GM19239 (cell line): ENCODE results near the gene SLC9A8.

ENCODE experiments used
- DNase-seq: peaks from one replicate; pipeline ENCODE4 v3.0.0; 2011; ENCODE audit warnings: low spot score; ENCODE audit not compliant: insufficient read length
- FAIRE-seq: peaks from 2 replicates; lab custom pipeline; 2011; peaks lifted over from hg19 to GRCh38; lab: Jason Lieb, UNC

The SLC9A8 gene

DNA sequence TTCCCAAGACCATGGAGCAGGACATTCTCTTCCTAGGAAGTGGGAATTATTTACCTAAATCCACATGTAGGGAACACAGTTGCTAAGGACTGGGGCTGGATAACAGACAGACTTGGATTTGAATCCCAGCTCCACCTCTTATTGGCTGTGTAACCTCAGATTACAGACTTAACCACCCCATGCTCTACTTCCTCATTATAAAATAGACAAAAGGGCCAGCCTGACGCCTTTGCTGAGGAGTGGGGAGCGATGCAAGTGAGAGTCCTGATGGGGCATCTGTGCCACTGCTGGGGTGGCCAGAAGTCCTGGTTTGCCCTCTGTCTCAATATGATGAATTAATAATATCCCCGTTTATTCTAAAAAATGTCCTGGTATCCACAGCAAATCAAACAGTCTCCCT, 55.9 kb downstream of the SLC9A8 start:
- no peak for FAIRE-seq
- no peak for DNase-seq

DNA sequence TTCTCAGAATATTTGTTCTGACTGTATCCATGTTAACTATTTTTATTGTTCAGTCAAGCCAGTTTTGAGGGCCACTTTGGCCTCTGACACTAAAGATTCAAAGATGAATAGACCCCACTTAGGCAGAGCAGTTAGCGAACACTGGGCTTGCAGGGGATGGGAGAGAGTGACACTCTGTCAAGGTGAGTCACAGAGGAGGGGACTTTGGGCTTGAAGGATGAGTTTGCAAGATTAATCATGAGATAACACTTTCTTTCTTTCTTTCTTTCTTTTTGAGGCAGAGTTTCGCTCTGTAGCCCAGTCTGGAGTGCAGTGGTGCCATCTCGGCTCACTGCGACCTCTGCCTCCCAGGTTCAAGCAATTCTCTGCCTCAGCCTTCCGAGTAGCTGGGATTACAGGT, 56.3 kb downstream of the SLC9A8 start:
- DNase-seq (no peak), FAIRE-seq (no peak)

DNA sequence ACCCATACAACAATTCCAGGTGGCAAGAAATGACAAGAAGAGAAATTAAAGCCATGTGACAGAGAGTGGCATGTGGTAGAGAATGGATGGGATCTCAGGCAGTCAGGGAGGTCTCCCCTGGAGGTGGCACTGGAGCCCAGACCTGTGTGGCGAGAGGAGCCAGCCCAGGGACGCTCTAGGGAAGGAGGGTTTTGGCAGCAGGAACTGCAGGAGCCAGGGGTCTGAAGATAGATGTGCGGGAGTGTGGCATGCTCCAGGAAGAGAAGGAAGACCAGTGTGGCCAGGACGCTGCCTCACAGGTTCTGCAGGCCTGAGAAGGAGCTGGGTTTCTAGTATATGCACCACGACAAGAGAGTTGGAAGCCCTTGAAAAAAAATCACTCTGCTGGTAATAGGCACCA, 57.6 kb downstream of the SLC9A8 start:
- no peak for FAIRE-seq
- no peak for DNase-seq

DNA sequence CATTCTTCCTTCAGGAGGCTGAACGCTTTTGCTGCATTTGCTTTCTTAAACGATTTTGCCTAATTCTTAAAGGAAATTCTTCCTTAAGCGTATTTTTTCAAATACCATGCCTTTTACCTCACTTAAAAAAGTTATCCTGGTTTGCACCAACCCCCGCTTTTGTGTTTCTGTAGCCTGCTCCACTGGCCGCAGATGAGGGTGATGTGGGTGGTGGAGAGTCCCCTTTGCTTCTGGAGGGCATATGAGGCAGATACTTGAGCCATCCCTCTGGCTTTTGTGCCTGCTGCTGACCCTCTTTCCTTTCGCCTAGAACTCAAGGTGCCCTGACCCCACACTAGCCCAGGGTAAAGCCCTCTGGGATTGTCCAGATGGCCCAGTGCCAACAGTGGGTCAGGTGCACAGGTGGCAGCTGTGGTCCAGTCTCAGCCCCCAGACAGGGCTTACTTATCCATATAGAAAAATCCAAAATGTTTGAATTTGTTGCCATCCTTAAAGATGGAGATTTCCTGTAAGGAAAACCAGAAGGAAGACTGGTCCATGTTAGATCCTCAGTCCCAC, 58.8 kb downstream of the SLC9A8 start:
- FAIRE-seq = no peak

DNA sequence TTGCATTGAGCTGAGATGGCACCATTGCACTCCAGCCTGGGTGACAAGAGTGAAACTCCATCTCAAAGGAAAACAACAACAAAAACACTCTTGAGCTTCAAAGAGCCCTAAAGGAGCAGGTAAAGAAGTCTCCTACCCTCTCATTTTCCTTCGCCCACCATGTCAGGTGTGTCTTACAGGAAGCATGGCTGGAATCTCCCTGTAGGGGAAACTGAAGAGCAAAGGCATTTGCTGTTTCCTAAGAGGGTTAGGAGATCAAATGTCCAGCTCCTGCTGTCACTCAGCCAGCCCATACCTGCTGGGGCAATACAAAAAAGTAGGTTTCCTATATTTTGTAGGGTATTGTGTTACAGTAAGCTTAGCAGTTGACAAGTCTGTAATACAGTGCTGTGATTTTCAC, 59.4 kb downstream of the SLC9A8 start:
- FAIRE-seq (no peak), DNase-seq (no peak)

More for the DNA sequence above, 58.8 kb downstream of the SLC9A8 start:
- no peak for DNase-seq

DNA sequence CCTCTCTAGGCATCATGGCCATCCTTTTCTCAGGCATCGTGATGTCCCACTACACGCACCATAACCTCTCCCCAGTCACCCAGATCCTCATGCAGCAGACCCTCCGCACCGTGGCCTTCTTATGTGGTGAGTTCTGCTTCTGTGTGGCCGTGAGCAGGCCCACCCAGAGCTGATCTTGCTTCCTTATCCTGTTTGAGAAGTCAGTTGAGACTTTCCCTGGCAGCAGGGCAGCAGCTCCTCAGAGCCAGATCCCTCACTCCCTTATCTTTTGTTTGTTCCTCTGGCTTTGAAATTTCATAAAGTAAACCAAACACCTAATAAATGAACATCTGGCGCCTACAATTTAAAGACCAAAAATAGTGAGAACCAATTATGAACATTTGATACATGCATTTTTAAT, 62.1 kb downstream of the SLC9A8 start:
- no peak for DNase-seq
- FAIRE-seq = no peak

DNA sequence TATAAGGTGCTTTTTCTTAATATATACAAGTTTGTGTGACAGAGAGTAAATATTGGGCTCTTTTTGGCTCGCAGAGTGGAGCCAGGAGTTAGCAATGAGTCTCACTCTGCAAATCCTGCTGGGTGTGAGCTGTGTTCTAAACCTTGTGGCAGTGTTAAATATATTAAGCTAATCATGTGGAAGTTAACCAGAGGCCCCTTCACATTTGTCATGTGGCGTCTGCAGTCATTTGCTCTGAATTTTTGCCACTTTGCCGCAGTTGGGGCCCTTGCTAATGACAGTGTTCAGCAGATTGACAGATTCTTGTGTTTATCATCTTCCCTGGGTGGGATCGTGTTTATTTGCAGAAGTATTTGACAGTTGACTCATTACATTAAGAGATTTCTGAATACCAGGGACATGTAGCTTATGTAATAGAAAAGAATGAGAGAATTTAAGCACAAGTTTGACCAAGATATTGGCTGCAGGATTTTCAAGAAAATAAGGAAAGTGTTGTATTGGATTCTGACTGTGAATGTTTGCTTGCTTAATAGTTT, 64.8 kb downstream of the SLC9A8 start:
- no peak for DNase-seq
- FAIRE-seq = no peak

DNA sequence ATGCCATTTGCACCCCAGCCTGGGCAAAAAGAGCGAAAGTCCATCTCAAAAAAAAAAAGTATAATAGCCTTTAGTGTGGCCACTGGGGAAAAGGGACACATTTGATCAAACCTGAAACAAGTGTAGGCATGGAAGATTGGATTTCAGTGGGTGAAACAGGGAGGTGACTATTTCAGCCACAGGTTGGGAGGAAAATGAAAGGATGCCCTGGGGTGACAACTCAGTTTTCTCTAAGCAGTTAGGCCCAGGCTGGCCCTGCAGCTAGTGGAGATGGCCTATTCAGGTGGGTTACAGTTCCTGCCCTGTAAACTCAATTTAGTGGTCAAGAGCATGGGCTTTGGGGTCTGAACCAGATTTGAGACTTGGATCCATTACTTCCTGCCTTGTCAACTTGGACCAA, 66.3 kb downstream of the SLC9A8 start:
- no peak for DNase-seq
- FAIRE-seq = no peak

DNA sequence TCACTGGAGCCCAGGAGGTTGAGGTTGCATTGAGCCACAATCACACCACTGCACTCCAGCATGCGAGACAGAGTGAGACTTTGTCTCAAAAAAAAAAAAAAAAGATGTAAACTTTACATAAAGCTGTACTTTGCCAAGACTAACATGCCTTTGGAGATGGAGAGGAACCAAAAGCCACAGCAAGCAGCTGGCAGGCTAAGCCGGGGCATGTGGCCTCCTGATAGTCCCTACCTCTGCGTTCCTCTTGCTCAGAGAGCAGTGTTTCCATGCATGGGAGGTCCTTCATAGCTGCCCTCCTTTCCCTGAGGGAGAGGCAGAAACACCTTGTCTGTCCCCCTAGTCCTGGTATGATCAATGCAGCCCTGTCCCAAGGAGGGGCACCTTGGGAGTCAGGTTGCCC, 67.5 kb downstream of the SLC9A8 start:
- FAIRE-seq = no peak

DNA sequence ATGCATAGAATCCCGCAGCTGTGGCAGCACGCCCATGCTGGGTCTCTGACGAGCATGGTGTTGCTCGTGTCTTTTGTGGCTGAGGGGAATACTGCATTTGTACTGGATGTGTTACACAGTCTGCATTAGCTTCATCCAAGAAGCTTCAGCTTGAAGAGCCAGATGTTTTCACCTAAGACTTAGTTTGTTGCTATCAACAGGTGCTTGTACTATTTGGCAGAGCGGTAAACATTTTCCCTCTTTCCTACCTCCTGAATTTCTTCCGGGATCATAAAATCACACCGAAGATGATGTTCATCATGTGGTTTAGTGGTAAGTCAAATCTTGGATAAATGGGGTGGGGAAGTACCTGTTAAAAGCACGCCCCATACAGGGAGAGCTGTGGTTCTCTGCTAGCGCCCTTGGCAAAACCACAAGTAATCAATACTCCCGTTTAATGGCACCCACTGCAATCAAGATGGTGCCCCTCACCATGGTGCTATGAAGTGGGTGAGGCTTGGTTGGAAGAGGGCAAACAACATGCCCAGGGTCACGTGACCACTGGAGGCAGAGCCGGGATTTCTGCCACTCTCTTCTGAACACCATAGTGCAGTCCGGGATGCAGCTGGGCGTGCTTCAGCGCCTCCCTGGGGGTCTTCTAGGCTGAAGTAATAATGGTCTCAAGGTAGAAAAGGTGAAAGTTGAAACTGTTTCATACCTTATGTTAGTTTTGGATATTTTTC, 68.3 kb downstream of the SLC9A8 start:
- no peak for DNase-seq
- no peak for FAIRE-seq

More for the DNA sequence above, 67.5 kb downstream of the SLC9A8 start:
- no peak for DNase-seq

DNA sequence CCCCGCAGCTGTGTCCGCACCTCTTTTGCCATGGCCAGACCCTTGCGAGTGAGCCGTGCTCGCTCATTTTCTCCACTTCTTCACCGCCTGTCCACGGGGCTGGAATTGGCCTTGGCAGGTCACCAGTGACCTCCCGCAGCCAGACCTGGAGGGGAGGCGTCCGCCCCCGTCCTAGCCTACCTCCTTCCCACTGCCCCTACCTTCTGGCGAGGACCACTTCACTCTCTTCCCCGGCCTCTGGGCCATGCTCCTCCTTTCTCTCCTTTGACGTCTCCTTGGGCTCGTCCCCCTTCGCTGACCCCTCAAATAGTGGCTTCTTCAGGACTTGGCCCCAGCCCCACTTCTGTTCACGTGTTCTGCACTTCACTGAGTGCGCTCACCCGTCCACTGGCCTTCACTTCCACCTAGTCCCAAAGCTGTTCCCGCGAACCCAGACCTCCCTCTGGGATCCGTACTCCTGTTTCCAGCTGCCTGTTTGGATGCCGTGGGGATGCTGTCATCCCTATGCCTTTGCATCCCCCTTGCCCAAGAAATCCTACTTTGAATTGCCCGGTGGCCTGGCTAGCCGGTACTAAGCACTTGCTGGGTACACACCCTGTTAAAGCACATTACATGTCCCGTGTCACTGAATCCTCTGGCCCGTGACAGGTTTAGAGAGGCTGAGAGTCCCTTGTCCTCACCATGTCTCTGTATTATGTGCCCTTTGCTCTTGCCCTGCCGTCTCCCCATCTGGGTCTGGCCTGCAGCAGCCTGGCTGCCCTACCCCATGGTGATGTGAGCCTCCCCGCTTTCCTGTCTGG, 69.7 kb downstream of the SLC9A8 start:
- FAIRE-seq (no peak), DNase-seq (no peak)

DNA sequence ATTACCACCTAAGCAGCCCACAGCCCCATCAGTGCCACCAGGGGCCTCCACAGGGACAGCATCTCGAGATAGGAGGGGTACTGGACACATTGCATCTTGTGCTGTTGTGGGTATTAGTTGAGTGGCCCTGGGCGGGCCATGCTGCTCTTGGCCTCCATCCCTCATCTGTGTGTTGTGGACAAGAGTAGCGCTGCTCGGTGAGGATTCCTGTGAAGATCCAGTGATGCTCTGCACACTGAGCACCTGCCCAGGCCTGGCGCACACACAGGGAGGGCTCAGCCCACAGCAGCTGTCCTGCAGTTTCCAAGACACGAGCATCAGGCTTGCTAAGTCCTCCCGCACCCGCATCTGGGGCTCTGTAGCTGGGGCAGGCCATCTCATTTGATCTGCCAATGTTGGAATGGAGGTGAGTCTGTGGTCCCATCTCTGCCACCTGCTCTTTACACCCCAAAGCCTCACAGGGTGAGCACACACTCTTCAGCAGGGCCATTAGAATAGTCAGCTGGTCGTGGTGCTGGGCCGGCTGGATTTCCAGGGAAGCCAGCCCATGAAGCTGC, 70.7 kb downstream of the SLC9A8 start:
- FAIRE-seq (no peak), DNase-seq (no peak)

DNA sequence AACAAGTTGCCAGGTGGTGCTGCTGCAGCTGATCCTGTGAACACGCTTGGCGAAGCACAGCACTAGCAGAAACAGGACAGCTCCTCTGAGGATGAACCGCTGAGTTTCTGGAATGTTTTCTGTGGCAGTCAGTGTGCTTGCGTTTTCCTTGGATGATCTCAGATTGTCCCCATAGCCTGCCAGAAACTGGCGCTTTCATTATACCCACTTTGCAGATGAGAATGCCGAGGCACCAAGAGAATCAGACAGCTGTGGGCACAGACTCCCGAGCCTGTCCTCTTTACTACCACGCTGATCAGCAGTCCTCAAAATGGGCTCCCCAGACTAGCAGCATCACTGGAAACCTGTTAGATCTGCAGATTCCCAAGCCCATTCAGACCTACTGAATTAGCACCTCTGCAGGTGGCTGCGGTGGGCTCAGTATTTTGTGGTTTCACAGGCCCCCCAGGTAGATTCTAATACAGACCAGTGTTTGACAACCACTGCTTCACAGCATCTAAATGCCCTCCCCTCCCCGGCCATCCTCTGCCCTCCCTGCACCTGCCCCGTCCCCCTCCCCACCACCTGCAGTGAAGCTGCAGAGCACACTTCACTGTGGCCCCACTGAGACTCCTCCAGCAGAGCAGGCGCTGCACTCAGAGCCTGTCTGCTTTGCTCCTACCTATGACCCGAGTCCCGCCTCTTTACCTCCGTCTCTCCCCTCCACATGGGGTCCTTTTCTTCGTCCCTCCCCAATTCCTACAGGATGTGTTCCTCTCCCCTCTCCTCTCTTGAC, 73.1 kb downstream of the SLC9A8 start:
- FAIRE-seq (no peak), DNase-seq (no peak)

DNA sequence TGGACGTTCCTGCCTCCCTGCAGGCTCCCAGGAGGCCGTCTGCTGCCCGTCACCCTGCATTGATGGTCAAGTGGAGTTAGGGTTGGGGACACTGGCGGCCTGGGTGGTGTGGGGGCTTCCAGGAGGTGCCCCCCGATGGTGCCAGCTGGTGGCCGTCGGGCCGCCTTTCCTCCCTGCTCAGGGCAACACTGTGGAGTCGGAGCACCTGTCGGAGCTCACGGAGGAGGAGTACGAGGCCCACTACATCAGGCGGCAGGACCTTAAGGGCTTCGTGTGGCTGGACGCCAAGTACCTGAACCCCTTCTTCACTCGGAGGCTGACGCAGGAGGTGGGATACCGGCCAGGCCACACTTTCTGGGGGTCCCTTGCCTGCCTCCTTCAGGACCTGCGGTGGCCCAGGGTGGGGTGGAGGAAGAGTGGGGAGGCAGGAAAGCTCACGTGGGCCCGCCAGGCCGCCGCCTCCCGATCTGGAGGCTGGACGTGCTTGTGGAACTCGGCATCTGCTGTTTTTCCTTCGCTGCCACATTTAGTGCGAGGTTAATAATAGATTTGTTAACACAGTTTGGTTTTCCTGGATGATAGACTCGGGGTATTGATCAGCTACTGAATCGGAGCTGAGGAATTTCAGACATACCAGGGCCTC, 74.1 kb downstream of the SLC9A8 start:
- DNase-seq (no peak), FAIRE-seq (no peak)

DNA sequence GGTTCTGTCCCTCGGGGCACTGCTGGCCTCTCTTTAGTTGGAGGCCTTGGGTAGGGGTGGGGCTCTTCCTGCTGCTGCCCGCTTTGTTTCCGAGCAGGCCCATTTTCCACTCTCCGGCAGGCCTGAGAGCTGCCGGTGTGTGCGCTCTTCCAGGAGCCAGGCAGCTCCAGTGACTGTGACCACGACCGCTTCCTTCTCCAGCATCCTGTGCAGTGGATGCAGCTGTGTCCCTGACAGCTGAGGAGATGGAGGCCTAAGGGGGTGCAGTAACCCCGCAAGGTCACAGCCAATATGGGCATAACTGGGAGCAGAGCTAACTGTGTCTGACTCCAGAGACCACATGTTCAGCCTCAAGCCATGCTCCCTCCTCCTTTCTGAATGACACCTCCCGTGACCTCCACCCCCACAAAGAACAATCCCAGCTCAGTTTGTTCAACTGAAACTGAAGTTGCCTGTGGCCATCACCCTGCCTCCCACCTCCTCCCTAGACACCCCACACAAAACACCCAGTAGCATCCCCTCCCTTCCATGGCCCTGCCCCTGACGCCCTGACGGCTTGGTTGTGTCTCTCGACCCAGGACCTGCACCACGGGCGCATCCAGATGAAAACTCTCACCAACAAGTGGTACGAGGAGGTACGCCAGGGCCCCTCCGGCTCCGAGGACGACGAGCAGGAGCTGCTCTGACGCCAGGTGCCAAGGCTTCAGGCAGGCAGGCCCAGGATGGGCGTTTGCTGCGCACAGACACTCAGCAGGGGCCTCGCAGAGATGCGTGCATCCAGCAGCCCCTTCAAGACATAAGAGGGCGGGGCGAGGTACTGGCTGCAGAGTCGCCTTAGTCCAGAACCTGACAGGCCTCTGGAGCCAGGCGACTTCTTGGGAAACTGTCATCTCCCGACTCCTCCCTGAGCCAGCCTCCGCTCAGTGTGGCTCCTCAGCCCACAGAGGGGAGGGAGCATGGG, 74.9 kb downstream of the SLC9A8 start:
- FAIRE-seq = no peak
- DNase-seq = no peak

DNA sequence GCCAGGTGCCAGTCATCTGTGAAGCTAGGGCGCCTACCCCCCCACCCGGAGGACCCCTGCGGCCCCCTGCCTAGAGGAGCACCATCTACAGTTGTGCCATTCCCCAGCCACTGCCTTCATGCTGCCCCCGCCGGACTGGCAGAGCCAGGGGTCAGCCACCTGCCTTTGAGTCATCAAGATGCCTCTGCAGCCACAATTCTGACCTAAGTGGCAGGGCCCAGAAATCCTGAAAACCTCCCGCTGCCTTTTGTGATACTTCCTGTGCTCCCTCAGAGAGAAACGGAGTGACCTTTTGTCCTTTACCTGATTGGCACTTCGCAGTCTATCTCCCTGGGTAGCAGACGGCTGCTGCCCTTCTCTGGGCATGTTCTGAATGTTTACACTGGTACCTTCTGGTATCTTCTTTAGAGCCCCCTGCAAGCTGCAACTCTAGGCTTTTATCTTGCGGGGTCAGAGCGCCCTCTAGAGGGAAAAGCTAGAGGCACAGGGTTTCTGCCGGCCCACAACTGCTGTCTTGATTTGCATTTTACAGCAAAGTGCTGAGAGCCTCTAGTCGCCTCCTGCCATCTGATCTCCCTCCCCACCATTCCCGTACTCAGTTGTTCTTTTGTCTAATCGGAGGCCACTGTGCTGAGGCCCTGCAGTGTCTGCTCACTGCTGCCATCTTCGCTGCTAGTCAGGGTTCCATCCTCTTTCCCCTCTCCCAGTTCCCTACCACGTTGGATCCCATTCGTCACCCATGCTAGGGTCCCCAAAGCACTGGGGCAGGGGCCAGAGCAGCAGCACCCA, 75.8 kb downstream of the SLC9A8 start:
- peak; percentile 88 for FAIRE-seq
- DNase-seq = peak; percentile 76

DNA sequence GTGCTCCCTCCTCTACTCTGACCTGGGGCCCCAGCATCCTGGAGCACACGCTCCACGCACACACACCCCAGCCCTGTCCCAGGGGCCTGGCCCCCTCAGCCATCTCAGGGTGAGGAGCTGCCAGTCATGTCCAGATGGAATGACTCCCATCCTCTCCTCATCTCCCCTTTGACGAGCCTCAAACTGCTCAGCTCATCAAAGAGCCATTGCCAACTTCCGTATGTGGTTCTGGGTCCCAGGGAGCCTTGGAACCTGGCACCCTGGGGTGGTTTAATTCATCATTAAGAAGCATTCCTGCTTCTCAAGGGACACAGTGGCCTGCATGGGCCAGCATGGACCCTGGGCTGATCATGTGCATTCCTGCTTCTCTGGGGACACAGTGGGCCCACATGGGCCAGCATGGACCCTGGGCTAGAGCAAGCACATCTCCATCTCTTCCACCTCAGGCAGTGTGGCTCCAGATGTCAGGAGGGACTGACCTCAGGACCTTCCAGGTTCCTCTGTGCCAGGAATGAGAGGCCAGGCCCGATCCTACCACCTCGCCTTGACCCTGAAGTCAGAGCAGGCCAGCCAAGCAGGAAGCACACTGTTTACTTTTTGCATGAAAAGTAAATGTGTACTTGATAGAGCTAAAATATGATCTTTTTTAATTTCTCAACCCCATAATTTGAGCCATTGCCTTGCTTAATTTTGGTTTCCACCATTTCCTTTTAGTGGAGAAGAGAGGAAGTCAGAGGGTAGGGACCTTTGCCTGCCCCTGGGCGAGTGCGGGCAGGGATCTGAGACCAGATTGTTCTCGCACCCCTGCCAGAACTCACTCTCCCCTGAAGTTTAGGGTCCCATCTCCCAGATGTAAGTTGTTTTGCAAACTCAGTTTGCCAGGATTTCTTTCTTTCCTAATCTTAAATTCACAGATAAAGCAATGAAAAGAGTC, 76.6 kb downstream of the SLC9A8 start:
- FAIRE-seq = no peak
- no peak for DNase-seq
